ENCODE results near the gene FADS6.

DNA sequence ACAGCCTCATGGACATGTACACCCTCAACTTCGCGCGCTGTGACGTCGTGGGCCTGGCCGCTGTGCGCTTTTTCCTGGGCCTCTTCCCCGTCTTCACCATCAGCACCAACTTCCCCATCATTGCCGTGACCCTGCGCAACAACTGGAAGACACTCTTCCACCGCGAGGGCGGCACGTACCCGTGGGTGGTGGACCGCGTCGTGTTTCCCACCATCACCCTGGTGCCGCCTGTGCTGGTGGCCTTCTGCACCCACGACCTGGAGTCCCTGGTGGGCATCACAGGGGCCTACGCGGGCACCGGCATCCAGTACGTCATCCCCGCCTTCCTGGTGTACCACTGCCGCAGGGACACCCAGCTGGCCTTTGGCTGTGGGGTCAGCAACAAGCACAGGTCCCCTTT, 57.2 kb downstream of the FADS6 start:
- TF ChIP-seq POLR2A (IDR thresholded peaks at IDR 0.05), result no peak
- TF ChIP-seq, protein P1, sequence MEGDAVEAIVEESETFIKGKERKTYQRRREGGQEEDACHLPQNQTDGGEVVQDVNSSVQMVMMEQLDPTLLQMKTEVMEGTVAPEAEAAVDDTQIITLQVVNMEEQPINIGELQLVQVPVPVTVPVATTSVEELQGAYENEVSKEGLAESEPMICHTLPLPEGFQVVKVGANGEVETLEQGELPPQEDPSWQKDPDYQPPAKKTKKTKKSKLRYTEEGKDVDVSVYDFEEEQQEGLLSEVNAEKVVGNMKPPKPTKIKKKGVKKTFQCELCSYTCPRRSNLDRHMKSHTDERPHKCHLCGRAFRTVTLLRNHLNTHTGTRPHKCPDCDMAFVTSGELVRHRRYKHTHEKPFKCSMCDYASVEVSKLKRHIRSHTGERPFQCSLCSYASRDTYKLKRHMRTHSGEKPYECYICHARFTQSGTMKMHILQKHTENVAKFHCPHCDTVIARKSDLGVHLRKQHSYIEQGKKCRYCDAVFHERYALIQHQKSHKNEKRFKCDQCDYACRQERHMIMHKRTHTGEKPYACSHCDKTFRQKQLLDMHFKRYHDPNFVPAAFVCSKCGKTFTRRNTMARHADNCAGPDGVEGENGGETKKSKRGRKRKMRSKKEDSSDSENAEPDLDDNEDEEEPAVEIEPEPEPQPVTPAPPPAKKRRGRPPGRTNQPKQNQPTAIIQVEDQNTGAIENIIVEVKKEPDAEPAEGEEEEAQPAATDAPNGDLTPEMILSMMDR (IDR thresholded peaks at IDR 0.05 in 4 of 5, conservative IDR thresholded peaks at IDR 0.05 in 1 of 5), result no peak

Data from gastrocnemius medialis (tissue), 4 donors.